MCF 10A (cell line): Measurements from ENCODE around the gene EMP2. TPM values are rescaled to one million over a fixed set of nuclear protein-coding genes. Genes with fewer than 3 reads are reported as not detected.

Experiments used
- BruUV-seq: library from RNA; stranded (reverse); fragments of 400-500 nt; replicated peaks from 2 replicates; lab custom pipeline; 2021; lab: Mats Ljungman, UMichigan
- CTCF ChIA-PET: fragments of 300-600 bp; sonication (Branson Sonifier 250); formaldehyde crosslinking; extraction: SDS; loops from one replicate; lab custom pipeline; 2021; ENCODE audit warnings: antibody characterized with exemption, inconsistent platforms; lab: Yijun Ruan, JAX
- POLR2A ChIA-PET: fragments of 300-600, 350-650 bp; sonication (Branson Sonifier 250); formaldehyde crosslinking; extraction: SDS; loops from one replicate; lab custom pipeline; 2020; ENCODE audit warnings: antibody characterized with exemption, inconsistent platforms; lab: Yijun Ruan, JAX
- DNase-seq: peaks from one replicate; pipeline ENCODE4 v3.0.0-alpha.2; 2018; ENCODE audit not compliant: unreplicated experiment
- H3K27ac Mint-ChIP-seq: one replicate; pipeline ENCODE4 v1.8.0; 2022; ENCODE audit warnings: mild to moderate bottlenecking, low read depth, mixed read lengths; ENCODE audit not compliant: unreplicated experiment
- H3K27me3 Mint-ChIP-seq: one replicate; pipeline ENCODE4 v1.8.0; 2022; ENCODE audit warnings: mixed read lengths; ENCODE audit not compliant: insufficient read depth, unreplicated experiment
- H3K36me3 Mint-ChIP-seq: one replicate; pipeline ENCODE4 v1.8.0; 2022; ENCODE audit warnings: mild to moderate bottlenecking, moderate library complexity, mixed read lengths; ENCODE audit not compliant: insufficient read depth, unreplicated experiment
- H3K4me1 Mint-ChIP-seq: one replicate; pipeline ENCODE4 v1.8.0; 2022; ENCODE audit warnings: mixed read lengths; ENCODE audit not compliant: insufficient read depth, unreplicated experiment
- H3K4me3 Mint-ChIP-seq: one replicate; pipeline ENCODE4 v1.8.0; 2022; ENCODE audit warnings: mild to moderate bottlenecking, moderate library complexity, mixed read lengths; ENCODE audit not compliant: unreplicated experiment
- H3K9me3 Mint-ChIP-seq: one replicate; pipeline ENCODE4 v1.8.0; 2022; ENCODE audit warnings: mixed read lengths; ENCODE audit not compliant: unreplicated experiment
- intact Hi-C: fragments of 100-400 bp; cut with micrococcal nuclease; formaldehyde crosslinking; loops from 2 replicates; pipeline ENCODE4 v1.14.1; 2022
- total RNA-seq: library from RNA; stranded (reverse); gene quantifications from 2 replicates; pipeline ENCODE4 v1.2.3, GENCODE V29; 2022
- TF ChIP-seq, protein P1 (sequence below): fragments of 200-600 bp; IDR thresholded peaks from one replicate; pipeline ENCODE4 v1.8.0; 2022; ENCODE audit warnings: antibody characterized with exemption, mild to moderate bottlenecking; ENCODE audit not compliant: unreplicated experiment

The EMP2 gene
- total RNA-seq, 1 experiment from 2014 or later: 4.8 TPM

- no TSS peak for BruUV-seq
- Mint-ChIP-seq H3K4me1 (no peaks in the 10 kb centered on the region), H3K27ac (no peak overlapping the region), H3K27me3 (no peaks in the 10 kb centered on the region), H3K36me3 (no peaks in the 10 kb centered on the region), H3K4me3 (no peak overlapping the region), H3K9me3 (no peaks in the 10 kb centered on the region)
- intact Hi-C loops: no loop called here
- ChIA-PET POLR2A (interaction anchor here (0.7 kb wide), 1 partner anchor 91 kb away, joined by 3 read pairs; no protein-coding TSS in a partner anchor), CTCF (interaction anchor here (0.6 to 1.1 kb wide), 7 partner anchors 10 to 1709 kb away, joined by 3 to 5 read pairs (median 4); no protein-coding TSS in a partner anchor)
- TF ChIP-seq, protein P1, sequence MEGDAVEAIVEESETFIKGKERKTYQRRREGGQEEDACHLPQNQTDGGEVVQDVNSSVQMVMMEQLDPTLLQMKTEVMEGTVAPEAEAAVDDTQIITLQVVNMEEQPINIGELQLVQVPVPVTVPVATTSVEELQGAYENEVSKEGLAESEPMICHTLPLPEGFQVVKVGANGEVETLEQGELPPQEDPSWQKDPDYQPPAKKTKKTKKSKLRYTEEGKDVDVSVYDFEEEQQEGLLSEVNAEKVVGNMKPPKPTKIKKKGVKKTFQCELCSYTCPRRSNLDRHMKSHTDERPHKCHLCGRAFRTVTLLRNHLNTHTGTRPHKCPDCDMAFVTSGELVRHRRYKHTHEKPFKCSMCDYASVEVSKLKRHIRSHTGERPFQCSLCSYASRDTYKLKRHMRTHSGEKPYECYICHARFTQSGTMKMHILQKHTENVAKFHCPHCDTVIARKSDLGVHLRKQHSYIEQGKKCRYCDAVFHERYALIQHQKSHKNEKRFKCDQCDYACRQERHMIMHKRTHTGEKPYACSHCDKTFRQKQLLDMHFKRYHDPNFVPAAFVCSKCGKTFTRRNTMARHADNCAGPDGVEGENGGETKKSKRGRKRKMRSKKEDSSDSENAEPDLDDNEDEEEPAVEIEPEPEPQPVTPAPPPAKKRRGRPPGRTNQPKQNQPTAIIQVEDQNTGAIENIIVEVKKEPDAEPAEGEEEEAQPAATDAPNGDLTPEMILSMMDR: no peak
- no peak for DNase-seq
Measured at GRCh38 chr16:10525214-10525825, 55.1 kb downstream of the EMP2 start.

DNA sequence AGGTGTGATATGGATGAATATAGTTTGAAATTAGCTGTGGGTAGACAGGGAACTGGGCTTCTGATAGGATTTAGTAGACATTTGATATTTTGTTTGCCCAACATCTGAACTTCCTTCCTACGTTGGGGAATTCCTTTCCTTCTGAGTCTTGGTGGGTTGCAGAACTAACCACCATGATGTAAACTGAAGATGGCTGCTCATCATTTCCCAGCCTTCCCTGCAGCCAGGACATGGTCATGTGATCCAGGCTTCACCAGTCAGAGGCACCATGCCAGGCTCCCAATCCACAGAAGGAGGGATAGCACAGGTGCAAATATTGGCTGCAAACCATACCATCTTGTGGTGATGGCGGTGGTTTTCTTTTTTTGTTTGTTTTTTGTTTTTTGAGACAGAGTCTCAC, 57.4 kb downstream of the EMP2 start:
- Mint-ChIP-seq H3K4me3 (no peak overlapping the region), H3K27me3 (no peaks in the 10 kb centered on the region), H3K36me3 (no peaks in the 10 kb centered on the region), H3K4me1 (no peaks in the 10 kb centered on the region), H3K9me3 (no peaks in the 10 kb centered on the region), H3K27ac (no peak overlapping the region)
- no peak for DNase-seq
- POLR2A ChIA-PET: no interaction called here
- intact Hi-C loops: no loop called here
- BruUV-seq: no TSS peak
- CTCF ChIA-PET: interaction anchor here (0.6 to 4.5 kb wide), 9 partner anchors 8 to 426 kb away, joined by 3 to 26 read pairs (median 3); no protein-coding TSS in a partner anchor
- TF ChIP-seq, protein P1: no peak

- DNase-seq: peak; percentile 79
Measured at GRCh38 chr16:10521681-10522274, 58.6 kb downstream of the EMP2 start.

More at GRCh38 chr16:10521681-10522274, 58.6 kb downstream of the EMP2 start:
- no peaks in the 10 kb centered on the region for H3K4me1 Mint-ChIP-seq
- intact Hi-C loops: no loop called here
- H3K4me3 Mint-ChIP-seq: no peak overlapping the region
- no peaks in the 10 kb centered on the region for H3K36me3 Mint-ChIP-seq
- ChIA-PET CTCF (interaction anchor here (0.7 to 4.5 kb wide), 20 partner anchors 8 to 419 kb away, joined by 3 to 26 read pairs (median 4); no protein-coding TSS in a partner anchor), POLR2A (interaction anchor here (0.6 kb wide), 1 partner anchor 1455 kb away, joined by 3 read pairs; no protein-coding TSS in a partner anchor)
- no peaks in the 10 kb centered on the region for H3K27me3 Mint-ChIP-seq
- H3K27ac Mint-ChIP-seq: no peak overlapping the region
- no peaks in the 10 kb centered on the region for H3K9me3 Mint-ChIP-seq
- BruUV-seq: no TSS peak
- TF ChIP-seq, protein P1: peak; percentile 56
